Fibroblast of skin of right quadriceps (primary cell): ENCODE data around the gene NCSTN.

Source experiments
- DNase-seq: peaks from one replicate; pipeline ENCODE4 v3.0.0-alpha.2; 2013

The NCSTN gene

DNA sequence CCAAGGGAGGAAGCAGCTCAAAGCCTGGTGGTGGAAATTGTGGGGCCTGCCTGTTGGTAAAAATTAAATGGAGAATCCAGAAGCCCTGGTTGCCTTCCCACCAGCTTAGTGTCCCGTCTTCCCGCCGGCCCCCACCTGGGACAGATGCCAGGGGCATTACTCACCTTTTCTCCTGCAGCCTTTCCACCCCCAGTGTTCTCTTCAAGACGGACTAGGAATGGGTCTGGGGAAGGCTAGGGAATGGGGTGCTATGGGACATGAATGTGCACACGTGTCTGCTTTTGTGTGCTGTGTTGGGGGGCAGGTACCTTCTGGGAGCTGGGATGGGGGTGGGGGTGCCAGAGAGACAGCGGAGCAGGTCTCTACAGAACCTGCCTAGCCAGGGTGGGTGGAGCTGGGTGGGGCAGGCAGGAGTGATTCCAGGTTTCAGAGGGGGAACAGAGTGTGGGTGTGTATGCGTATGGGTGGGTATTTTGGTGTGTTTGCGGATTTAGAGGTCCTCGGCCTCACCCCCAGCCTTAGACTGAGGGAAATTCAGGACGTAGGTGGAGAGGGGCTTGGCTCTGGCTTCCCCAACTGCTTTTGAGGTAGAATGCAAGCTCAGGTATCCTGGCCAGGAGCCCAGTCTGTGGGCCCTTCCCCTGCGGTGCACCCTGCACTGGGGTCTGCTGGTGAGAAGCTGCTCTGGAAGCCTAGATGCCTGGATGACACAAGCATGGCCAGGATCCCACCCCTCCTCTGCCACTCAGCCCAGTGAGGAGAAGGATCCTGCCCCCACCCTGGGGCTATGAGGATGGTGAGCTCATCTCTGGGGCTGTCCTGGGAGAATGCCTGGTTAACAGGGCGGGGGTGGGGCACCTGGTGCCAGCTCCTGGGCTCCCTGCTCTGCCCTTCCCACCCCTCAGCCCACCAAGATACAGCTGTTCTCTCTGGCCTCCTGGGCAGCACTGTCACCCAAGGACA lies 64.9 kb downstream of the NCSTN start:
- peak; percentile 34 for DNase-seq
